ENCODE data around the gene SCFD2. TPM values are rescaled to one million over a fixed set of nuclear protein-coding genes. Genes with fewer than 3 reads are reported as not detected.
"Not testable (repeated sequence)": the region's sequence is repeated elsewhere in the genome, so short reads cannot be mapped to it uniquely, and the experiment has no call there.

Gene SCFD2
- total RNA-seq, 1 donor from 2014 or later, result 16.2 TPM

- H3K27me3 ChIP-seq (ENCODE audit: control insufficient read depth in 3 of 3, insufficient read depth in 3 of 3, low read length in 3 of 3), result no peaks in the 10 kb centered on the region
- no peak overlapping the region for H3K9ac ChIP-seq (ENCODE audit: low read depth in 1 of 3, low read length in 3 of 3)
- H3K27ac ChIP-seq (ENCODE audit: low read depth, low read length), result no peak overlapping the region
- H3K9me3 ChIP-seq (ENCODE audit: control insufficient read depth in 3 of 3, low read length in 3 of 3), result no peaks in the 10 kb centered on the region
- H3K4me1 ChIP-seq (ENCODE audit: control insufficient read depth in 3 of 3, insufficient read depth in 3 of 3, low read length in 3 of 3), result peaks cover 0 to 2% (median 0%) of the 10 kb centered on the region in 3 donors
- no peak overlapping the region for H3K4me3 ChIP-seq (ENCODE audit: low read length in 3 of 3)
- no peaks in the 10 kb centered on the region for H3K36me3 ChIP-seq (ENCODE audit: control insufficient read depth in 3 of 3, insufficient read depth in 3 of 3, low read length in 3 of 3)
Measured at GRCh38 chr4:53161051-53161786, 204.6 kb downstream of the SCFD2 start.

- no peaks in the 10 kb centered on the region for H3K36me3 ChIP-seq (ENCODE audit: control insufficient read depth in 3 of 3, insufficient read depth in 3 of 3, low read length in 3 of 3)
- no peaks in the 10 kb centered on the region for H3K27me3 ChIP-seq (ENCODE audit: control insufficient read depth in 3 of 3, insufficient read depth in 3 of 3, low read length in 3 of 3)
- H3K4me3 ChIP-seq (ENCODE audit: low read length in 3 of 3), result no peak overlapping the region
- H3K9ac ChIP-seq (ENCODE audit: low read depth in 1 of 3, low read length in 3 of 3), result no peak overlapping the region
- H3K9me3 ChIP-seq (ENCODE audit: control insufficient read depth in 3 of 3, low read length in 3 of 3), result no peaks in the 10 kb centered on the region
- peaks cover 0 to 2% (median 0%) of the 10 kb centered on the region in 3 donors for H3K4me1 ChIP-seq (ENCODE audit: control insufficient read depth in 3 of 3, insufficient read depth in 3 of 3, low read length in 3 of 3)
- H3K27ac ChIP-seq (ENCODE audit: low read depth, low read length), result no peak overlapping the region
Measured at GRCh38 chr4:53156896-53157295, 209.0 kb downstream of the SCFD2 start.

GRCh38 chr4:53152467-53152866 is 213.4 kb downstream of the SCFD2 start:
- no peaks in the 10 kb centered on the region for H3K9me3 ChIP-seq (ENCODE audit: control insufficient read depth in 3 of 3, low read length in 3 of 3)
- H3K9ac ChIP-seq (ENCODE audit: low read depth in 1 of 3, low read length in 3 of 3), result no peak overlapping the region
- H3K4me1 ChIP-seq (ENCODE audit: control insufficient read depth in 3 of 3, insufficient read depth in 3 of 3, low read length in 3 of 3), result no peaks in the 10 kb centered on the region
- H3K4me3 ChIP-seq (ENCODE audit: low read length in 3 of 3), result no peak overlapping the region
- no peaks in the 10 kb centered on the region for H3K27me3 ChIP-seq (ENCODE audit: control insufficient read depth in 3 of 3, insufficient read depth in 3 of 3, low read length in 3 of 3)
- H3K27ac ChIP-seq (ENCODE audit: low read depth, low read length), result no peak overlapping the region
- H3K36me3 ChIP-seq (ENCODE audit: control insufficient read depth in 3 of 3, insufficient read depth in 3 of 3, low read length in 3 of 3), result no peaks in the 10 kb centered on the region

- no peaks in the 10 kb centered on the region for H3K27me3 ChIP-seq (ENCODE audit: control insufficient read depth in 3 of 3, insufficient read depth in 3 of 3, low read length in 3 of 3)
- no peak overlapping the region for H3K27ac ChIP-seq (ENCODE audit: low read depth, low read length)
- no peak overlapping the region for H3K4me3 ChIP-seq (ENCODE audit: low read length in 3 of 3)
- H3K4me1 ChIP-seq (ENCODE audit: control insufficient read depth in 3 of 3, insufficient read depth in 3 of 3, low read length in 3 of 3), result no peaks in the 10 kb centered on the region
- no peak overlapping the region for H3K9ac ChIP-seq (ENCODE audit: low read depth in 1 of 3, low read length in 3 of 3)
- H3K9me3 ChIP-seq (ENCODE audit: control insufficient read depth in 3 of 3, low read length in 3 of 3), result no peaks in the 10 kb centered on the region
- H3K36me3 ChIP-seq (ENCODE audit: control insufficient read depth in 3 of 3, insufficient read depth in 3 of 3, low read length in 3 of 3), result no peaks in the 10 kb centered on the region
Measured at GRCh38 chr4:53151489-53151788, 214.4 kb downstream of the SCFD2 start.

- H3K9ac ChIP-seq (ENCODE audit: low read depth in 1 of 3, low read length in 3 of 3), result no peak overlapping the region
- H3K36me3 ChIP-seq (ENCODE audit: control insufficient read depth in 3 of 3, insufficient read depth in 3 of 3, low read length in 3 of 3), result no peaks in the 10 kb centered on the region
Measured at GRCh38 chr4:53150631-53151488, 215.0 kb downstream of the SCFD2 start.

GRCh38 chr4:53147711-53148110 is 218.2 kb downstream of the SCFD2 start:
- H3K9me3 ChIP-seq (ENCODE audit: control insufficient read depth in 3 of 3, low read length in 3 of 3), result no peaks in the 10 kb centered on the region
- H3K36me3 ChIP-seq (ENCODE audit: control insufficient read depth in 3 of 3, insufficient read depth in 3 of 3, low read length in 3 of 3), result peaks cover 3 to 7% (median 4%) of the 10 kb centered on the region in 3 donors
- no peak overlapping the region for H3K27ac ChIP-seq (ENCODE audit: low read depth, low read length)
- H3K9ac ChIP-seq (ENCODE audit: low read depth in 1 of 3, low read length in 3 of 3), result no peak overlapping the region
- no peaks in the 10 kb centered on the region for H3K27me3 ChIP-seq (ENCODE audit: control insufficient read depth in 3 of 3, insufficient read depth in 3 of 3, low read length in 3 of 3)
- no peaks in the 10 kb centered on the region for H3K4me1 ChIP-seq (ENCODE audit: control insufficient read depth in 3 of 3, insufficient read depth in 3 of 3, low read length in 3 of 3)
- H3K4me3 ChIP-seq (ENCODE audit: low read length in 3 of 3), result no peak overlapping the region

More at GRCh38 chr4:53150631-53151488, 215.0 kb downstream of the SCFD2 start:
- Histone ChIP-seq H3K27me3 (ENCODE audit: control insufficient read depth in 3 of 3, insufficient read depth in 3 of 3, low read length in 3 of 3) (no peaks in the 10 kb centered on the region), H3K4me1 (ENCODE audit: control insufficient read depth in 3 of 3, insufficient read depth in 3 of 3, low read length in 3 of 3) (no peaks in the 10 kb centered on the region), H3K4me3 (ENCODE audit: low read length in 3 of 3) (no peak overlapping the region), H3K9me3 (ENCODE audit: control insufficient read depth in 3 of 3, low read length in 3 of 3) (no peaks in the 10 kb centered on the region), H3K27ac (ENCODE audit: low read depth, low read length) (no peak overlapping the region)

- H3K36me3 ChIP-seq (ENCODE audit: control insufficient read depth in 3 of 3, insufficient read depth in 3 of 3, low read length in 3 of 3), result peaks cover 3 to 7% (median 4%) of the 10 kb centered on the region in 3 donors
- H3K9me3 ChIP-seq (ENCODE audit: control insufficient read depth in 3 of 3, low read length in 3 of 3), result no peaks in the 10 kb centered on the region
- no peak overlapping the region for H3K27ac ChIP-seq (ENCODE audit: low read depth, low read length)
- H3K9ac ChIP-seq (ENCODE audit: low read depth in 1 of 3, low read length in 3 of 3), result no peak overlapping the region
- no peaks in the 10 kb centered on the region for H3K27me3 ChIP-seq (ENCODE audit: control insufficient read depth in 3 of 3, insufficient read depth in 3 of 3, low read length in 3 of 3)
- no peaks in the 10 kb centered on the region for H3K4me1 ChIP-seq (ENCODE audit: control insufficient read depth in 3 of 3, insufficient read depth in 3 of 3, low read length in 3 of 3)
- H3K4me3 ChIP-seq (ENCODE audit: low read length in 3 of 3), result no peak overlapping the region
Measured at GRCh38 chr4:53147197-53147596, 218.7 kb downstream of the SCFD2 start.

- Histone ChIP-seq H3K27me3 (ENCODE audit: control insufficient read depth in 3 of 3, insufficient read depth in 3 of 3, low read length in 3 of 3) (no peaks in the 10 kb centered on the region), H3K4me3 (ENCODE audit: low read length in 3 of 3) (no peak overlapping the region), H3K9ac (ENCODE audit: low read depth in 1 of 3, low read length in 3 of 3) (no peak overlapping the region), H3K4me1 (ENCODE audit: control insufficient read depth in 3 of 3, insufficient read depth in 3 of 3, low read length in 3 of 3) (no peaks in the 10 kb centered on the region), H3K36me3 (ENCODE audit: control insufficient read depth in 3 of 3, insufficient read depth in 3 of 3, low read length in 3 of 3) (peaks cover 3 to 7% (median 4%) of the 10 kb centered on the region in 3 donors), H3K9me3 (ENCODE audit: control insufficient read depth in 3 of 3, low read length in 3 of 3) (no peaks in the 10 kb centered on the region), H3K27ac (ENCODE audit: low read depth, low read length) (no peak overlapping the region)
Measured at GRCh38 chr4:53141308-53141707, 224.6 kb downstream of the SCFD2 start.

- not testable (repeated sequence) for H3K36me3 ChIP-seq (ENCODE audit: control insufficient read depth in 3 of 3, insufficient read depth in 3 of 3, low read length in 3 of 3); H3K4me3 ChIP-seq (ENCODE audit: low read length in 3 of 3); H3K4me1 ChIP-seq (ENCODE audit: control insufficient read depth in 3 of 3, insufficient read depth in 3 of 3, low read length in 3 of 3); H3K9ac ChIP-seq (ENCODE audit: low read depth in 1 of 3, low read length in 3 of 3); H3K27me3 ChIP-seq (ENCODE audit: control insufficient read depth in 3 of 3, insufficient read depth in 3 of 3, low read length in 3 of 3); H3K27ac ChIP-seq (ENCODE audit: low read depth, low read length); H3K9me3 ChIP-seq (ENCODE audit: control insufficient read depth in 3 of 3, low read length in 3 of 3)
Measured at GRCh38 chr4:53139256-53139655, 226.6 kb downstream of the SCFD2 start.

GRCh38 chr4:53137468-53137867 is 228.4 kb downstream of the SCFD2 start:
- no peaks in the 10 kb centered on the region for H3K27me3 ChIP-seq (ENCODE audit: control insufficient read depth in 3 of 3, insufficient read depth in 3 of 3, low read length in 3 of 3)
- no peaks in the 10 kb centered on the region for H3K36me3 ChIP-seq (ENCODE audit: control insufficient read depth in 3 of 3, insufficient read depth in 3 of 3, low read length in 3 of 3)
- no peaks in the 10 kb centered on the region for H3K9me3 ChIP-seq (ENCODE audit: control insufficient read depth in 3 of 3, low read length in 3 of 3)
- no peak overlapping the region for H3K9ac ChIP-seq (ENCODE audit: low read depth in 1 of 3, low read length in 3 of 3)
- H3K27ac ChIP-seq (ENCODE audit: low read depth, low read length), result no peak overlapping the region
- H3K4me3 ChIP-seq (ENCODE audit: low read length in 3 of 3), result no peak overlapping the region
- H3K4me1 ChIP-seq (ENCODE audit: control insufficient read depth in 3 of 3, insufficient read depth in 3 of 3, low read length in 3 of 3), result no peaks in the 10 kb centered on the region
